Uterus (tissue), 4 donors: Measurements from ENCODE around the gene WDSUB1. TPM values are rescaled to one million over a fixed set of nuclear protein-coding genes. Genes with fewer than 3 reads are reported as not detected.

ENCODE experiments used
- DNase-seq, 2 donors: peaks; one replicate each; pipeline ENCODE4 v3.0.0-alpha.2; 2019 to 2020
- H3K27ac ChIP-seq, 2 donors: fragments of 200-600 bp; sonication (generic); 1 replicate in 1 of 2; 2 replicates in 1 of 2; pipeline ENCODE4 v1.5.1; 2016 to 2018
- H3K27me3 ChIP-seq, 2 donors: fragments of 200-600 bp; sonication (generic); one replicate each; pipeline ENCODE4 v1.5.1; 2018 to 2019; ENCODE audit warnings: control low read depth in 1 of 2
- H3K36me3 ChIP-seq, 2 donors: fragments of 200-600 bp; sonication (generic); one replicate each; pipeline ENCODE4 v1.5.1; 2019; ENCODE audit warnings: control low read depth in 1 of 2
- H3K4me1 ChIP-seq, 2 donors: fragments of 200-600 bp; sonication (generic); one replicate each; pipeline ENCODE4 v1.5.1; 2018 to 2019; ENCODE audit warnings: control low read depth in 1 of 2
- H3K4me3 ChIP-seq, 2 donors: fragments of 200-600 bp; sonication (generic); 1 replicate in 1 of 2; 2 replicates in 1 of 2; pipeline ENCODE4 v1.5.1; 2018 to 2019; ENCODE audit warnings: mild to moderate bottlenecking in 1 of 2
- H3K9me3 ChIP-seq, 2 donors: fragments of 200-600 bp; sonication (generic); one replicate each; pipeline ENCODE4 v1.5.1; 2019; ENCODE audit warnings: control low read depth in 1 of 2
- CTCF ChIP-seq, 4 experiments: fragments of 200-600 bp in 2 of 4; fragments of 450-650 bp in 2 of 4; sonication (generic) in 2 of 4; IDR thresholded peaks; one replicate each; pipeline ENCODE4 v1.5.1; 2016 to 2019; ENCODE audit warnings: antibody characterized with exemption in 4 of 4, mild to moderate bottlenecking in 2 of 4, moderate library complexity in 1 of 4
- POLR2A ChIP-seq, 2 donors: fragments of 450-650 bp; IDR thresholded peaks; one replicate each; pipeline ENCODE4 v1.6.1; 2016; ENCODE audit warnings: antibody characterized with exemption in 2 of 2, mild to moderate bottlenecking in 1 of 2, moderate library complexity in 1 of 2
- intact Hi-C: fragments of 100-400 bp; cut with DNase I; formaldehyde crosslinking; loops from one replicate; pipeline ENCODE4 v1.15.1; 2023; ENCODE audit warnings: low total_unique reads
- total RNA-seq, 4 donors: library from RNA; depleted of rRNA in 3 of 4; stranded (reverse); fragments of >200 nt in 3 of 4; gene quantifications; one replicate each; pipeline versions ENCODE4 v1.1.0 to v1.2.4, GENCODE V29; 2014 to 2023
- donor health status: DM: yes; HTN: yes; CAD: no.

Gene WDSUB1
- total RNA-seq, 4 donors from 2014 or later = 5.6 to 10.3 (median 8.3) TPM

DNA sequence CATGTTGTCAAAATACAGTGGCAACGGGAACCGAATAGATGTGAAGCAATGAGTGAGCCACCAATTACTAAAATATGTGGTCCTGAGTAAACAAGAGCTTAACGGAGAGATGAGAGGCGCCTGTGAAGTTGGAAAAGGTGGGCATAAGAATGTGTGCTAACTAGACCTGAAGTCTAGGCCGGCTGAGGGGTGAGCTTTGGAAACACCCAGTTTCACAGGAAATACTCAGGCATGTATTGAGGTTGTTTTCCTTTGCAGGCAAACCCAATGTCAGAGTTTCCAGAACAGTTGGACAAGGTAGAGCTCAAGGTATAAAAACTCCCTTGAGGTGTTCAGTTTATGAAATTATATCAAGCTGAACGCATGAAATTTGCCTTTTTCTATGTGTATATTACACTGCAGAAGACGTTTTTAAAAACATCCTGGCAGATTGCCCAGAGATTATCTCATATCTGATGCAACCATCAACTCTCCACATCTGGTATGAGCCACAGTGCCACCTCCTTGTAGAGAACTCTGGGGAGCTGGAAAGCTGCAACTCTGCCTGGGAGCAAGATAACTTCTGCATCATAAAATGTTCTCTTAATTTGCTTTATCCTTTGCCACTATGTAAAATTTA, 3.9 kb upstream of the WDSUB1 start:
- no peaks in the 10 kb centered on the region for H3K4me1 ChIP-seq
- no peak for DNase-seq
- no peak overlapping the region for H3K4me3 ChIP-seq
- no peaks in the 10 kb centered on the region for H3K27me3 ChIP-seq
- TF ChIP-seq POLR2A (IDR thresholded peaks at IDR 0.05) (no peak), CTCF (IDR thresholded peaks at IDR 0.05) (no peak)
- no peak overlapping the region for H3K27ac ChIP-seq
- no peaks in the 10 kb centered on the region for H3K9me3 ChIP-seq
- no peaks in the 10 kb centered on the region for H3K36me3 ChIP-seq
- intact Hi-C loops = no loop called here

DNA sequence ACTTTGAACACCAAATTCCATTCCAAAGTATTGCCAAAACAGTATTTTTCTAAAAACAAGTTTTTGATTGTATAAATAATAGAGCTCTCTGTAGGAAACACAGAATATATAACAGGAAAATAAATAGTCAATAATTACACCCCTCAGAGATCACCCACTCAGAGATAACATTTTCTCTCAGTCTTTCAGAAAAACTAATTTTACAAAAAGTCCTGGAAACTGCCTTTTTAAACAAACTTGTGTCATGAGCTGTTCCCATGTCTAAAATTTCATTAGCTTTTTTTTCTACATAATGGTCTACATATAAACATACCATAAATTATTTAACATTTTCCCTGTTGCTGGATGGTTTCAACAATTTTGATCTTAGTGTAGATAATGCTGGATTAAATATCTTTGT, 1.2 kb upstream of the WDSUB1 start:
- intact Hi-C loops = no loop called here
- Histone ChIP-seq H3K4me3 (no peak overlapping the region), H3K4me1 (no peaks in the 10 kb centered on the region), H3K27me3 (no peaks in the 10 kb centered on the region), H3K27ac (peak overlapping the region in 1 of 2 donors; percentile 90), H3K9me3 (no peaks in the 10 kb centered on the region), H3K36me3 (no peaks in the 10 kb centered on the region)
- no peak for DNase-seq
- TF ChIP-seq POLR2A (IDR thresholded peaks at IDR 0.05) (no peak), CTCF (IDR thresholded peaks at IDR 0.05) (no peak)

GRCh38 chr2:159286709-159287441, 372 bp upstream of the WDSUB1 start:
- Histone ChIP-seq H3K4me1 (no peaks in the 10 kb centered on the region), H3K27ac (peak overlapping the region; percentile 90 to 91), H3K27me3 (no peaks in the 10 kb centered on the region), H3K36me3 (no peaks in the 10 kb centered on the region), H3K9me3 (no peaks in the 10 kb centered on the region), H3K4me3 (peak overlapping the region; percentile 62 to 82)
- TF ChIP-seq POLR2A (IDR thresholded peaks at IDR 0.05) (peak; percentile 53 to 65), CTCF (IDR thresholded peaks at IDR 0.05) (no peak)
- intact Hi-C loops = no loop called here
- DNase-seq = peak; percentile 98

DNA sequence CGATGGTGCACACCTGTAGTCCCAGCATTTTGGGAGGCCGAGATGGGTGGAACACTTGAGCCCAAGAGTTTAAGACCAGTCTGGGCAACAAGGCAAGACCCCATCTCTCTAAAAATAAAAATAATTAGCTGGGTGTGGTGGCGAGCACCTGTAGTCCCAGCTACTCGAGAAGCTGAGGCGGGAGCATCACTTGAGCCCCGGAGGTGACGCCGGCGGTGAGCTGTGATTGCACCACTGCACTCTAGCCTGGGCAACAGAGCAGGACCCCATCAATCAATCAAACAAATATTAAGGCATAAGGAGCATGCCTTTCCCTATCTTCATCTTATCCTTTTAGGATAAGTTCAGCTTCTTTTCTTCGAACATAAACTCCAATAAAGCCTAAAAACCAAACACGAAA, 1.1 kb downstream of the WDSUB1 start:
- Histone ChIP-seq H3K4me3 (peak overlapping the region; percentile 62 to 82), H3K36me3 (no peaks in the 10 kb centered on the region), H3K27me3 (no peaks in the 10 kb centered on the region), H3K27ac (peak overlapping the region; percentile 90 to 91), H3K9me3 (no peaks in the 10 kb centered on the region), H3K4me1 (no peaks in the 10 kb centered on the region)
- intact Hi-C loops = no loop called here
- TF ChIP-seq CTCF (IDR thresholded peaks at IDR 0.05) (no peak), POLR2A (IDR thresholded peaks at IDR 0.05) (no peak)
- no peak for DNase-seq

DNA sequence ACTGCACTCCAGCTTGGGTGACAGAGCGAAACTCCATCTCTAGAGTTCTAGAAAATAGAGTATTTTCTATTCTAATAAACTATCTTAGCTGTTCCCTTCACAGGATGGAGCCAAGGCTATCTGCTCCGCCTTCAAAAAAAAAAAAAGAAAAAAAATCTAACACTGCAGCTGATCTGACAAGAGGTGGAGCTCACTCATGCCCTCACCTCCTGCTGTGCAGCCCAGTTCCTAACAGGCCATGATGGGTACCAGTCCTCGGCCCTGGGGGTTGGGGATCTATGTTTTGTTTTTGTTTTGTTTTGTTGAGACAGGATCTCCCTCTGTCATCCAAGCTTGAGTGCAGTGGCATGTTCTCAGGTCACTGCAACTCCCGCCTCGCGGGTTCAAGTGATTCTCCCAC, 3.0 kb downstream of the WDSUB1 start:
- H3K27ac ChIP-seq = no peak overlapping the region
- no peaks in the 10 kb centered on the region for H3K4me1 ChIP-seq
- H3K4me3 ChIP-seq = no peak overlapping the region
- H3K36me3 ChIP-seq = no peaks in the 10 kb centered on the region
- no peak for TF ChIP-seq POLR2A (IDR thresholded peaks at IDR 0.05)
- TF ChIP-seq CTCF (IDR thresholded peaks at IDR 0.05) = no peak
- no peak for DNase-seq
- no peaks in the 10 kb centered on the region for H3K27me3 ChIP-seq
- no peaks in the 10 kb centered on the region for H3K9me3 ChIP-seq
- intact Hi-C loops = no loop called here
